Kidney glomerular epithelial cell (primary cell): Measurements from ENCODE around the gene LMAN1.

Experiments used
- DNase-seq: peaks from one replicate; lab custom pipeline; 2025; lab: John Stamatoyannopoulos, UW

LMAN1 gene, protein sequence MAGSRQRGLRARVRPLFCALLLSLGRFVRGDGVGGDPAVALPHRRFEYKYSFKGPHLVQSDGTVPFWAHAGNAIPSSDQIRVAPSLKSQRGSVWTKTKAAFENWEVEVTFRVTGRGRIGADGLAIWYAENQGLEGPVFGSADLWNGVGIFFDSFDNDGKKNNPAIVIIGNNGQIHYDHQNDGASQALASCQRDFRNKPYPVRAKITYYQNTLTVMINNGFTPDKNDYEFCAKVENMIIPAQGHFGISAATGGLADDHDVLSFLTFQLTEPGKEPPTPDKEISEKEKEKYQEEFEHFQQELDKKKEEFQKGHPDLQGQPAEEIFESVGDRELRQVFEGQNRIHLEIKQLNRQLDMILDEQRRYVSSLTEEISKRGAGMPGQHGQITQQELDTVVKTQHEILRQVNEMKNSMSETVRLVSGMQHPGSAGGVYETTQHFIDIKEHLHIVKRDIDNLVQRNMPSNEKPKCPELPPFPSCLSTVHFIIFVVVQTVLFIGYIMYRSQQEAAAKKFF

GRCh38 chr18:59358712-59359575 lies at the start of gene LMAN1:
Gene LMAN1, minus strand, starts transcription at chr18:59359265. Its CDS starts 21 bp downstream, at chr18:59359244.
- DNase-seq = peak; percentile 77

GRCh38 chr18:59402432-59403090 lies 43.5 kb upstream of the LMAN1 start:
- peak; percentile 60 for DNase-seq

DNA sequence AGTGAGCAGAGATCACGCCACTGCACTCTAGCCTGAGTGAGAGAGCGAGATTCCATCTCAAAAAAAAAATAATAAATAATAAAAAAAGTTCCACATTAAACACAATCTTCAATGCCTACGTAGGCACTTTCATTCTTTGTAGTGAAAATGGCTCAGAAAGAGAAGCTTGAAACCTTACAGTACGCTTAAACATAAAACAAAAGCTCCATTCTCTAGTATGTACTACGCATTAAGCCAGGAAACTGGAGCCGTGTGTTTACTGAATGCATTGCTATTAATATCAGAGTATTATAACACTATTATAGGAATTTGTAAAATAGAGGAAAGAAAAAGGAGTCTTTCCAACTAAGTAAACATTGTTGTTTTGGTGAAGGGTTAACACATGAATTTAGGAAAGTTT lies 41.3 kb upstream of the LMAN1 start:
- no peak for DNase-seq

DNA sequence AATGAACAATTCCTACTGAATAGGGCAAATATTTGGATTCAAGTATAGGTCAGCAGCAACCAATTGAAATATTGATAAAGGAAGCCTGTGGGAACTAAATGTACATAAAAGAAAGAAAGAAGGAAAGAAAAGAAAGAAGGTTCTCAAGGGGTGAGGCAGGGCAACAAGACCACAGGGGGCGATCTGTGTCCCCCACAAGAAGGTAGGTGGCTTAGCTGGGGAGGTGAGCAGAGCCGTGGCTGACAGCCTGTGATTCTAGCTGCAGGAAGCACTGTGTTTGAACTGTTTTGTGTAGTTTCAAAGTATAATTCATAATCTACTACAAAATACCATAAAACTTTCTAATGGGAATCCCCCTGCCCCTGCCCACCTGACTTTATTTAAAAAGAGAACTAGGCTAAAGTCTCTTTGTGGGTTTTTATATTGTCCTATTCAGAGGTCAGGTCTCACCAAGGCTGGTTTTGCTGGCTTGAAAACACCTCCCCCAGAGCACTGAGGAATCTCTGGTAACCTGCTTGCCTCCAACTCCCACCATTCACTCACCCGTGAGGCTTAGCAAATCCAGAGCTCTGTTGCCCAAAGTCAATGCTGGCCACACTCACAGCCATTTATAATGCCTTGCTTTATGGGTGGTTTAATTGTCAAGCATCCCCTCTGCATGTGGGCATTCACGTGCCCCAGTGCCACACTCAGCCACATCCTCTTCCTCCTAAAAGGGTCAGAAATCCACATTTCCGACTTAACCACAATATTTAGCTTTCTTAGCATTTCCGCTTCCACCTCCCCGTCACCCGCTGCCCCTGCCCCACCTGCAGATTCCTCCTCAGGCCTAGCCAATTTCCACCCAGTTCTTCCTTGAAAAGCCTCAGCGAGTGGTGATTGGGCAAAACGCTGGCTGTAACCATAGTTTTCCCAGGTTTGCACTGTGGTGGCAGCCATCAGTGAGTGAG lies 36.4 kb upstream of the LMAN1 start:
- no peak for DNase-seq

- no peak for DNase-seq
Observed at GRCh38 chr18:59393381-59393780, 34.3 kb upstream of the LMAN1 start.

GRCh38 chr18:59388817-59389216 lies 29.8 kb upstream of the LMAN1 start:
- DNase-seq = no peak

GRCh38 chr18:59387687-59388565 lies 28.9 kb upstream of the LMAN1 start:
- no peak for DNase-seq

DNA sequence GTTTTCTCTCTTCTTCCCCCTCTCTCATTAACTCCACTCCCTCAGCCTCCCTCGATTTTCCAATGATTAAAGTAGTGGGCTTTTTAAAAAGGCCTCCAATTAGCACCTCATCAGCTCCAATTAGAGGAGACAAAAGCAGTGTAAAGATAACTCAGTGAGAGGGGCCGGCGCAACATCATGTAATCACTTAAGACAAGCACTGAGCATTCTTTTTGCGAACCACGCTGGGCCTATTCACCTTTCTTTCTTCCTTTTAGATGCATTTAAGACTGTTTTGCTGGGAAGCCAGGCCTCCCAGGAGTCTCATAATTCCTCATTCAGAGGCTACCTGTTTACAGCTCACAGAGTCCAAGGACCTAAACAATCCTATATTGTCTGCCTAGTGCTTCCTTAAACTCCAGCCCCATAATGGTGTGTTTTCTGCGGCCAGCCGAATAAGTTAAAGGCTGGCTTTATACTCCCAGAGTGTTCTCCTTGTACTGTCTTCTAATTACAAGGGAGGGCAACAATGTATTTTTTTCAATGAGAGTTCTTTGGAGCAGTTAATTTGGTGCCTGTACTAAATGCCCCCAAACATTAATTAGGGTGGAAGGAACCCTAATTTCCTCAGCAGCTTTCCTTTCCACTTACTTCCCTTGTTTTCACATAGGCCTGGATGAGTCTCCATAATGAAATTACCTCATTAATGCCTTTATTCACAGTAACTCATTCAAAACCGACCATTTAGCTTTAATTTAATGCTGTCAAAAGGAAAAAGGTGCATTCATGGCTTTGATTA lies 28.0 kb upstream of the LMAN1 start:
- no peak for DNase-seq

DNA sequence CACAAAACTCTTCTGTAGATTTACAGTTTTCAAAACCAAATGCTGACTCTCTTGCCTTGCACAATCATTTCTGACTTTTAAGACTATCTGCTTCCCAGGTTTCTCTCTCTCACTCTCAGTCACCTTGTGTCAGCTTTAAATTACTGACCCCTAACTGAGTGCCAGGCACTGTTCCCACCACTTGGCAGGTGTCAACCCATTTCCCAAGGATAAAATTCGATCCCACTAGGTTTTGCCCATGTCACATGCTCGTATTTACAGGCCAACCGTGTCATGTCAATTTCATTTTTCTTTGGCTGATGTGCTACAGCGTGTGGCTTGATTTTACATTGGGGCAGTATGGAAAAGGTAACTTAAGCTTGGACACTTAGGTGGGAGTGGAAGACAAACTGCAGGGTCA lies 26.1 kb upstream of the LMAN1 start:
- no peak for DNase-seq

GRCh38 chr18:59383851-59384250 lies 24.8 kb upstream of the LMAN1 start:
- no peak for DNase-seq

DNA sequence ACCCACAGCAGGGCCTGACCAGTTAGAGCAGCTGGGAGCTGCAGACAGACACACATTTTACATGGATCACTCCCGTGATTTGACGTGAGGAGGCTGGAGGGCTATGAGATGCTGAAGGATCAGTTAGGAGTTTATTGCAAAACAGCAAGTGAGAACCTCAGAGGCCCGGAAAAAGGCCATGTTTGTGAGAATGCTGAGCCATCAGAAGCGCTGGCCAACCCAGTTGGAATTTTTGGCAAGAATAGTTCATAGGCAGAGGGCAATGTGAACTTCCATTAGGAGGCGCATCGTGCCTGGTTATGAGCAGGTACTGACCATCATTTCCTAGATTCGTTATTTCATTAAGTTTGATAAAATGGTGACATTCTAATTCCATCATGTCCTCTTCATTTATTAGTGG lies 23.3 kb upstream of the LMAN1 start:
- no peak for DNase-seq

GRCh38 chr18:59381949-59382348 lies 22.9 kb upstream of the LMAN1 start:
- no peak for DNase-seq

- no peak for DNase-seq
Observed at GRCh38 chr18:59380706-59381105, 21.6 kb upstream of the LMAN1 start.

GRCh38 chr18:59379772-59380522 lies 20.9 kb upstream of the LMAN1 start:
- no peak for DNase-seq

GRCh38 chr18:59377613-59378337 lies 18.7 kb upstream of the LMAN1 start:
- no peak for DNase-seq

GRCh38 chr18:59376351-59376935 lies 17.4 kb upstream of the LMAN1 start:
- no peak for DNase-seq

DNA sequence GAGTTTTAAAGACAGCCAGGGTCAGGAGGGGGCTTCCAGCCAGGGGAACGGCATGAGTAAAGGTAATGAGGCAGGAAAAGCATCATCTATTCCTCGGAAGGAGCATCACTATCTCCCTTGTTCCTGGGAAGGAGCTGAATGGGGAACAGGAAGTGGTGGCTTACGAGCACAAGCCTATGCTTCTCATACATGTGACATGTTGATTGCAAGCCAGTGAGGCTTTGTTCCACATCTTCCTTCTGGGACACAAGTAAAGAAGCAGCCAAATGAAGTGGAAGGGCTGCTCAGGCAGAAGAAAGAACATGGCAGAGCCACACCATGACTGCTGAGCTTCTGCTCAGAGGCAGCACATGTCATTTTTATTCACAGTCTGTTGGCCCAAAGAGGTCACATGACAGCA lies 15.1 kb upstream of the LMAN1 start:
- DNase-seq = no peak

- DNase-seq = peak; percentile 56
Observed at GRCh38 chr18:59372975-59373374, 13.9 kb upstream of the LMAN1 start.
